ENCODE data around the gene DDX17. TPM values are rescaled to one million over a fixed set of nuclear protein-coding genes. Genes with fewer than 3 reads are reported as not detected.

DDX17 gene
- polyA plus RNA-seq, 3 donors, result 809 to 1,117 (median 924) TPM

GRCh38 chr22:38456272-38456835 lies 49.8 kb downstream of the DDX17 start:
- no peak for DNase-seq (ENCODE audit: extremely low read depth in 1 of 11, low read depth in 9 of 11, low spot score in 4 of 11)

- no peak for DNase-seq (ENCODE audit: extremely low read depth in 1 of 11, low read depth in 9 of 11, low spot score in 4 of 11)
These were observed 50.4 kb downstream of the DDX17 start for GRCh38 chr22:38455530-38456271.

GRCh38 chr22:38455076-38455529 lies 51.0 kb downstream of the DDX17 start, which contains the start of gene KCNJ4:
KCNJ4 (minus strand) TSS chr22:38455199; CDS start chr22:38428132, 27,067 bp downstream.
- no peak for DNase-seq (ENCODE audit: extremely low read depth in 1 of 11, low read depth in 9 of 11, low spot score in 4 of 11)

GRCh38 chr22:38454353-38455075 lies 51.6 kb downstream of the DDX17 start:
- DNase-seq (ENCODE audit: extremely low read depth in 1 of 11, low read depth in 9 of 11, low spot score in 4 of 11), result no peak

GRCh38 chr22:38453996-38454352 lies 52.1 kb downstream of the DDX17 start:
- DNase-seq (ENCODE audit: extremely low read depth in 1 of 11, low read depth in 9 of 11, low spot score in 4 of 11), result no peak

- no peak for DNase-seq (ENCODE audit: extremely low read depth in 1 of 11, low read depth in 9 of 11, low spot score in 4 of 11)
These were observed 52.9 kb downstream of the DDX17 start for GRCh38 chr22:38453066-38453672.

- DNase-seq (ENCODE audit: extremely low read depth in 1 of 11, low read depth in 9 of 11, low spot score in 4 of 11), result no peak
These were observed 53.6 kb downstream of the DDX17 start for GRCh38 chr22:38452373-38453065.

GRCh38 chr22:38451864-38452263 lies 54.2 kb downstream of the DDX17 start:
- no peak for DNase-seq (ENCODE audit: extremely low read depth in 1 of 11, low read depth in 9 of 11, low spot score in 4 of 11)

GRCh38 chr22:38451404-38451803 lies 54.7 kb downstream of the DDX17 start:
- DNase-seq (ENCODE audit: extremely low read depth in 1 of 11, low read depth in 9 of 11, low spot score in 4 of 11), result no peak

- DNase-seq (ENCODE audit: extremely low read depth in 1 of 11, low read depth in 9 of 11, low spot score in 4 of 11), result no peak
These were observed 55.8 kb downstream of the DDX17 start for GRCh38 chr22:38450234-38450797.

GRCh38 chr22:38449776-38450175 lies 56.3 kb downstream of the DDX17 start:
- no peak for DNase-seq (ENCODE audit: extremely low read depth in 1 of 11, low read depth in 9 of 11, low spot score in 4 of 11)

- no peak for DNase-seq (ENCODE audit: extremely low read depth in 1 of 11, low read depth in 9 of 11, low spot score in 4 of 11)
These were observed 57.0 kb downstream of the DDX17 start for GRCh38 chr22:38448945-38449745.

GRCh38 chr22:38446018-38446601 lies 60.0 kb downstream of the DDX17 start:
- DNase-seq (ENCODE audit: extremely low read depth in 1 of 11, low read depth in 9 of 11, low spot score in 4 of 11), result no peak

- DNase-seq (ENCODE audit: extremely low read depth in 1 of 11, low read depth in 9 of 11, low spot score in 4 of 11), result no peak
These were observed 61.3 kb downstream of the DDX17 start for GRCh38 chr22:38444783-38445182.

GRCh38 chr22:38443628-38444521 lies 62.2 kb downstream of the DDX17 start:
- DNase-seq (ENCODE audit: extremely low read depth in 1 of 11, low read depth in 9 of 11, low spot score in 4 of 11), result no peak

- DNase-seq (ENCODE audit: extremely low read depth in 1 of 11, low read depth in 9 of 11, low spot score in 4 of 11), result no peak
These were observed 63.0 kb downstream of the DDX17 start for GRCh38 chr22:38442967-38443627.

Data from renal cortex interstitium (tissue), 11 donors.